Measurements from ENCODE around the gene SCN5A. TPM values are rescaled to one million over a fixed set of nuclear protein-coding genes. Genes with fewer than 3 reads are reported as not detected.

The SCN5A gene
- total RNA-seq, 1 experiment from 2014 or later = 0.69 TPM

GRCh38 chr3:38515367-38515766, 134.1 kb downstream of the SCN5A start:
- Histone ChIP-seq H3K4me3 (ENCODE audit: low read depth in 2 of 2, low read length in 2 of 2) (no peak overlapping the region), H3K4me1 (ENCODE audit: control insufficient read depth, insufficient read depth, low read length) (no peaks in the 10 kb centered on the region), H3K9me3 (ENCODE audit: control insufficient read depth, insufficient read depth, low read depth, low read length) (no peaks in the 10 kb centered on the region), H3K27ac (ENCODE audit: low read length) (no peak overlapping the region), H3K27me3 (ENCODE audit: control insufficient read depth, insufficient read depth, low read length) (no peaks in the 10 kb centered on the region), H3K36me3 (ENCODE audit: control insufficient read depth, insufficient read depth, low read length) (no peaks in the 10 kb centered on the region)
- TF ChIP-seq TCF7L2 (IDR thresholded peaks at IDR 0.05; ENCODE audit: low read depth, low read length) (no peak), SIN3A (IDR thresholded peaks at IDR 0.05; ENCODE audit: borderline replicate concordance, insufficient read depth, low read depth, low read length) (no peak), POLR2AphosphoS5 (IDR thresholded peaks at IDR 0.05; ENCODE audit: low read depth, low read length) (no peak)
- TF ChIP-seq, protein P1, sequence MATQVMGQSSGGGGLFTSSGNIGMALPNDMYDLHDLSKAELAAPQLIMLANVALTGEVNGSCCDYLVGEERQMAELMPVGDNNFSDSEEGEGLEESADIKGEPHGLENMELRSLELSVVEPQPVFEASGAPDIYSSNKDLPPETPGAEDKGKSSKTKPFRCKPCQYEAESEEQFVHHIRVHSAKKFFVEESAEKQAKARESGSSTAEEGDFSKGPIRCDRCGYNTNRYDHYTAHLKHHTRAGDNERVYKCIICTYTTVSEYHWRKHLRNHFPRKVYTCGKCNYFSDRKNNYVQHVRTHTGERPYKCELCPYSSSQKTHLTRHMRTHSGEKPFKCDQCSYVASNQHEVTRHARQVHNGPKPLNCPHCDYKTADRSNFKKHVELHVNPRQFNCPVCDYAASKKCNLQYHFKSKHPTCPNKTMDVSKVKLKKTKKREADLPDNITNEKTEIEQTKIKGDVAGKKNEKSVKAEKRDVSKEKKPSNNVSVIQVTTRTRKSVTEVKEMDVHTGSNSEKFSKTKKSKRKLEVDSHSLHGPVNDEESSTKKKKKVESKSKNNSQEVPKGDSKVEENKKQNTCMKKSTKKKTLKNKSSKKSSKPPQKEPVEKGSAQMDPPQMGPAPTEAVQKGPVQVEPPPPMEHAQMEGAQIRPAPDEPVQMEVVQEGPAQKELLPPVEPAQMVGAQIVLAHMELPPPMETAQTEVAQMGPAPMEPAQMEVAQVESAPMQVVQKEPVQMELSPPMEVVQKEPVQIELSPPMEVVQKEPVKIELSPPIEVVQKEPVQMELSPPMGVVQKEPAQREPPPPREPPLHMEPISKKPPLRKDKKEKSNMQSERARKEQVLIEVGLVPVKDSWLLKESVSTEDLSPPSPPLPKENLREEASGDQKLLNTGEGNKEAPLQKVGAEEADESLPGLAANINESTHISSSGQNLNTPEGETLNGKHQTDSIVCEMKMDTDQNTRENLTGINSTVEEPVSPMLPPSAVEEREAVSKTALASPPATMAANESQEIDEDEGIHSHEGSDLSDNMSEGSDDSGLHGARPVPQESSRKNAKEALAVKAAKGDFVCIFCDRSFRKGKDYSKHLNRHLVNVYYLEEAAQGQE (IDR thresholded peaks at IDR 0.05; ENCODE audit: insufficient read depth in 1 of 2, low read depth in 2 of 2, low read length in 1 of 2) = no peak
- no TSS peak for BruUV-seq (replicated peaks)
- CTCF ChIA-PET = no interaction called here
- ATAC-seq = no peak
- no peak for DNase-seq (ENCODE audit: low read depth, low spot score)
- POLR2A ChIA-PET = no interaction called here
- in situ Hi-C loops (cut with HindIII; ENCODE audit: low pct_unique_long_range_greater_than_20kb, low sequenced_read_pairs) = loop anchor here (25.0 kb wide), 1 partner anchor 147 kb away; no protein-coding TSS in a partner anchor
- intact Hi-C loops (cut with micrococcal nuclease; ENCODE audit: unreplicated experiment) = no loop called here

GRCh38 chr3:38511546-38511945, 137.9 kb downstream of the SCN5A start:
- CTCF ChIA-PET = no interaction called here
- POLR2A ChIA-PET = no interaction called here
- no peaks in the 10 kb centered on the region for H3K9me3 ChIP-seq (ENCODE audit: control insufficient read depth, insufficient read depth, low read depth, low read length)

More at GRCh38 chr3:38511546-38511945, 137.9 kb downstream of the SCN5A start:
- H3K27me3 ChIP-seq (ENCODE audit: control insufficient read depth, insufficient read depth, low read length) = no peaks in the 10 kb centered on the region
- H3K4me1 ChIP-seq (ENCODE audit: control insufficient read depth, insufficient read depth, low read length) = no peaks in the 10 kb centered on the region
- H3K27ac ChIP-seq (ENCODE audit: low read length) = no peak overlapping the region
- ATAC-seq = no peak
- BruUV-seq (replicated peaks) = no TSS peak
- in situ Hi-C loops (cut with HindIII; ENCODE audit: low pct_unique_long_range_greater_than_20kb, low sequenced_read_pairs) (loop anchor here (25.0 kb wide), 1 partner anchor 151 kb away; no protein-coding TSS in a partner anchor), intact Hi-C loops (cut with micrococcal nuclease; ENCODE audit: unreplicated experiment) (no loop called here)
- H3K36me3 ChIP-seq (ENCODE audit: control insufficient read depth, insufficient read depth, low read length) = no peaks in the 10 kb centered on the region; the same call in 1 of the 2 replicates
- DNase-seq (ENCODE audit: low read depth, low spot score) = no peak
- no peak overlapping the region for H3K4me3 ChIP-seq (ENCODE audit: low read depth in 2 of 2, low read length in 2 of 2)
- TF ChIP-seq TCF7L2 (IDR thresholded peaks at IDR 0.05; ENCODE audit: low read depth, low read length) (no peak), SIN3A (IDR thresholded peaks at IDR 0.05; ENCODE audit: borderline replicate concordance, insufficient read depth, low read depth, low read length) (no peak), POLR2AphosphoS5 (IDR thresholded peaks at IDR 0.05; ENCODE audit: low read depth, low read length) (no peak)
- TF ChIP-seq, protein P1 (IDR thresholded peaks at IDR 0.05; ENCODE audit: insufficient read depth in 1 of 2, low read depth in 2 of 2, low read length in 1 of 2) = no peak
- TF ChIP-seq, protein P2, sequence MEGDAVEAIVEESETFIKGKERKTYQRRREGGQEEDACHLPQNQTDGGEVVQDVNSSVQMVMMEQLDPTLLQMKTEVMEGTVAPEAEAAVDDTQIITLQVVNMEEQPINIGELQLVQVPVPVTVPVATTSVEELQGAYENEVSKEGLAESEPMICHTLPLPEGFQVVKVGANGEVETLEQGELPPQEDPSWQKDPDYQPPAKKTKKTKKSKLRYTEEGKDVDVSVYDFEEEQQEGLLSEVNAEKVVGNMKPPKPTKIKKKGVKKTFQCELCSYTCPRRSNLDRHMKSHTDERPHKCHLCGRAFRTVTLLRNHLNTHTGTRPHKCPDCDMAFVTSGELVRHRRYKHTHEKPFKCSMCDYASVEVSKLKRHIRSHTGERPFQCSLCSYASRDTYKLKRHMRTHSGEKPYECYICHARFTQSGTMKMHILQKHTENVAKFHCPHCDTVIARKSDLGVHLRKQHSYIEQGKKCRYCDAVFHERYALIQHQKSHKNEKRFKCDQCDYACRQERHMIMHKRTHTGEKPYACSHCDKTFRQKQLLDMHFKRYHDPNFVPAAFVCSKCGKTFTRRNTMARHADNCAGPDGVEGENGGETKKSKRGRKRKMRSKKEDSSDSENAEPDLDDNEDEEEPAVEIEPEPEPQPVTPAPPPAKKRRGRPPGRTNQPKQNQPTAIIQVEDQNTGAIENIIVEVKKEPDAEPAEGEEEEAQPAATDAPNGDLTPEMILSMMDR (IDR thresholded peaks at IDR 0.05) = no peak

All from Panc1 (cell line).